ENCODE measurements around the gene CCNA2. TPM values are rescaled to one million over a fixed set of nuclear protein-coding genes. Genes with fewer than 3 reads are reported as not detected.

The CCNA2 gene
- total and polyA plus RNA-seq, 9 of the 15 experiments (the other 6 are each of a cell fraction or from before 2014, with no cell fraction given) = 37.1 to 197 (median 154) TPM

DNA sequence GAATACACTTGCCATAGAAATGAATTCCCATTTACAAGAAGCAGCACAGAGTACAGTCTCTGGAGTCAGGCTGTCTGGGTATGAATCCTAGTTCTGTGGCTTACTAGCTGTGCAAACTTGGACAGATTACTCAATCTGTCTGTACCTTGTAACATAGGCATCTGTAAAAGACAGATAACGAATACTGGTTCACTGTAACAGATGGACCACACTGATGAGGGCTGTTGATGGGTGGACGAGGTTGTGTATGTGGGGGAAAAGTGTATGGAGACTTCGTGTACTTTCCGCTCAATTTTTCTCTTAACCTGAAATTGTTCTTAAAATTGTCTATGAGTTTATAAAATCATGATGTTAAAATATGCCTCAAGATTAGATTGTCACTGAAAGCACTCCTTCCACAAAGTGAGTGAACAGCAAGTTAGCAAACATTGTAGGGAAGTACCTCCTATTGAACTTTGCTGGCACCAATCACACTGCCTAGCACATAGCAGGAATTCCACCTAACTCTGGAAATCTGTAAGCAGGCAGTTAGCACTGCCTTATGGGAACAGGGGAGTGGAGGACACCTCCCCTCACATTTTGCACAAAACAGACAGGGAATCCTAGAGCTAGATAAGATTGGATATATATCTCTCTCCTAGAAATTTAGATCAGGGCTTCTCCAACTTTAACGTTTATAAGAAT lies 29.0 kb downstream of the CCNA2 start (continued):
- TF ChIP-seq TEAD1 (CRISPR knock-in tag; IDR thresholded peaks at IDR 0.05) (peak in 1 of 2 experiments; percentile 67; a peak in 1 of 4 replicates), ZNF354B (CRISPR knock-in tag; IDR thresholded peaks at IDR 0.05) (no peak), NCOR1 (IDR thresholded peaks at IDR 0.05) (peak; percentile 97), TEAD4 (IDR thresholded peaks at IDR 0.05; ENCODE audit: low read length) (peak; percentile 99), TEAD4 (CRISPR knock-in tag; IDR thresholded peaks at IDR 0.05; ENCODE audit: borderline replicate concordance) (no peak), ZNF3 (CRISPR knock-in tag; IDR thresholded peaks at IDR 0.05) (no peak), CBX3 (IDR thresholded peaks at IDR 0.05; ENCODE audit: borderline replicate concordance in 1 of 2, low read length in 2 of 2) (peak in 1 of 2 experiments; percentile 81; a peak in 2 of 3 replicates), TAL1 (IDR thresholded peaks at IDR 0.05) (peak; percentile 99), TARDBP (IDR thresholded peaks at IDR 0.05) (peak; percentile 55; the same call in 1 of the 2 replicates), HDAC2 (IDR thresholded peaks at IDR 0.05) (peak; percentile 94), MTF1 (CRISPR knock-in tag; IDR thresholded peaks at IDR 0.05; ENCODE audit: borderline replicate concordance) (no peak), ZNF695 (CRISPR knock-in tag; IDR thresholded peaks at IDR 0.05) (no peak), MTA1 (IDR thresholded peaks at IDR 0.05; ENCODE audit: borderline replicate concordance) (peak; percentile 66; the same call in 1 of the 2 replicates), MCM2 (IDR thresholded peaks at IDR 0.05; ENCODE audit: low read depth) (no peak), RFX5 (IDR thresholded peaks at IDR 0.05; ENCODE audit: low read depth, low read length) (no peak)
- TF ChIP-seq, protein P1, sequence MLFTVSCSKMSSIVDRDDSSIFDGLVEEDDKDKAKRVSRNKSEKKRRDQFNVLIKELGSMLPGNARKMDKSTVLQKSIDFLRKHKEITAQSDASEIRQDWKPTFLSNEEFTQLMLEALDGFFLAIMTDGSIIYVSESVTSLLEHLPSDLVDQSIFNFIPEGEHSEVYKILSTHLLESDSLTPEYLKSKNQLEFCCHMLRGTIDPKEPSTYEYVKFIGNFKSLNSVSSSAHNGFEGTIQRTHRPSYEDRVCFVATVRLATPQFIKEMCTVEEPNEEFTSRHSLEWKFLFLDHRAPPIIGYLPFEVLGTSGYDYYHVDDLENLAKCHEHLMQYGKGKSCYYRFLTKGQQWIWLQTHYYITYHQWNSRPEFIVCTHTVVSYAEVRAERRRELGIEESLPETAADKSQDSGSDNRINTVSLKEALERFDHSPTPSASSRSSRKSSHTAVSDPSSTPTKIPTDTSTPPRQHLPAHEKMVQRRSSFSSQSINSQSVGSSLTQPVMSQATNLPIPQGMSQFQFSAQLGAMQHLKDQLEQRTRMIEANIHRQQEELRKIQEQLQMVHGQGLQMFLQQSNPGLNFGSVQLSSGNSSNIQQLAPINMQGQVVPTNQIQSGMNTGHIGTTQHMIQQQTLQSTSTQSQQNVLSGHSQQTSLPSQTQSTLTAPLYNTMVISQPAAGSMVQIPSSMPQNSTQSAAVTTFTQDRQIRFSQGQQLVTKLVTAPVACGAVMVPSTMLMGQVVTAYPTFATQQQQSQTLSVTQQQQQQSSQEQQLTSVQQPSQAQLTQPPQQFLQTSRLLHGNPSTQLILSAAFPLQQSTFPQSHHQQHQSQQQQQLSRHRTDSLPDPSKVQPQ (CRISPR knock-in tag; IDR thresholded peaks at IDR 0.05; ENCODE audit: borderline replicate concordance) = no peak
- TF ChIP-seq, protein P2, sequence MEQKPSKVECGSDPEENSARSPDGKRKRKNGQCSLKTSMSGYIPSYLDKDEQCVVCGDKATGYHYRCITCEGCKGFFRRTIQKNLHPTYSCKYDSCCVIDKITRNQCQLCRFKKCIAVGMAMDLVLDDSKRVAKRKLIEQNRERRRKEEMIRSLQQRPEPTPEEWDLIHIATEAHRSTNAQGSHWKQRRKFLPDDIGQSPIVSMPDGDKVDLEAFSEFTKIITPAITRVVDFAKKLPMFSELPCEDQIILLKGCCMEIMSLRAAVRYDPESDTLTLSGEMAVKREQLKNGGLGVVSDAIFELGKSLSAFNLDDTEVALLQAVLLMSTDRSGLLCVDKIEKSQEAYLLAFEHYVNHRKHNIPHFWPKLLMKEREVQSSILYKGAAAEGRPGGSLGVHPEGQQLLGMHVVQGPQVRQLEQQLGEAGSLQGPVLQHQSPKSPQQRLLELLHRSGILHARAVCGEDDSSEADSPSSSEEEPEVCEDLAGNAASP (IDR thresholded peaks at IDR 0.05) = no peak
- TF ChIP-seq, protein P3, sequence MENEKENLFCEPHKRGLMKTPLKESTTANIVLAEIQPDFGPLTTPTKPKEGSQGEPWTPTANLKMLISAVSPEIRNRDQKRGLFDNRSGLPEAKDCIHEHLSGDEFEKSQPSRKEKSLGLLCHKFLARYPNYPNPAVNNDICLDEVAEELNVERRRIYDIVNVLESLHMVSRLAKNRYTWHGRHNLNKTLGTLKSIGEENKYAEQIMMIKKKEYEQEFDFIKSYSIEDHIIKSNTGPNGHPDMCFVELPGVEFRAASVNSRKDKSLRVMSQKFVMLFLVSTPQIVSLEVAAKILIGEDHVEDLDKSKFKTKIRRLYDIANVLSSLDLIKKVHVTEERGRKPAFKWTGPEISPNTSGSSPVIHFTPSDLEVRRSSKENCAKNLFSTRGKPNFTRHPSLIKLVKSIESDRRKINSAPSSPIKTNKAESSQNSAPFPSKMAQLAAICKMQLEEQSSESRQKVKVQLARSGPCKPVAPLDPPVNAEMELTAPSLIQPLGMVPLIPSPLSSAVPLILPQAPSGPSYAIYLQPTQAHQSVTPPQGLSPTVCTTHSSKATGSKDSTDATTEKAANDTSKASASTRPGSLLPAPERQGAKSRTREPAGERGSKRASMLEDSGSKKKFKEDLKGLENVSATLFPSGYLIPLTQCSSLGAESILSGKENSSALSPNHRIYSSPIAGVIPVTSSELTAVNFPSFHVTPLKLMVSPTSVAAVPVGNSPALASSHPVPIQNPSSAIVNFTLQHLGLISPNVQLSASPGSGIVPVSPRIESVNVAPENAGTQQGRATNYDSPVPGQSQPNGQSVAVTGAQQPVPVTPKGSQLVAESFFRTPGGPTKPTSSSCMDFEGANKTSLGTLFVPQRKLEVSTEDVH (IDR thresholded peaks at IDR 0.05; ENCODE audit: low read depth, partially characterized antibody) = no peak
- TF ChIP-seq, protein P4, sequence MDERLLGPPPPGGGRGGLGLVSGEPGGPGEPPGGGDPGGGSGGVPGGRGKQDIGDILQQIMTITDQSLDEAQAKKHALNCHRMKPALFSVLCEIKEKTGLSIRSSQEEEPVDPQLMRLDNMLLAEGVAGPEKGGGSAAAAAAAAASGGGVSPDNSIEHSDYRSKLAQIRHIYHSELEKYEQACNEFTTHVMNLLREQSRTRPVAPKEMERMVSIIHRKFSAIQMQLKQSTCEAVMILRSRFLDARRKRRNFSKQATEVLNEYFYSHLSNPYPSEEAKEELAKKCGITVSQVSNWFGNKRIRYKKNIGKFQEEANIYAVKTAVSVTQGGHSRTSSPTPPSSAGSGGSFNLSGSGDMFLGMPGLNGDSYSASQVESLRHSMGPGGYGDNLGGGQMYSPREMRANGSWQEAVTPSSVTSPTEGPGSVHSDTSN (CRISPR knock-in tag; IDR thresholded peaks at IDR 0.05; ENCODE audit: low read depth) = no peak
- TF ChIP-seq, protein P4 (tag; conservative IDR thresholded peaks at IDR 0.05; ENCODE audit: low read depth) = peak; percentile 86

Data from K562 (cell line).